T-helper 2 cell treated with Interferon-gamma antibody and Interleukin-4, amounts not matched to agents 100 ng/mL and 5 ng/mL, for 36 hours (primary cell): ENCODE measurements around the gene ARHGAP31. TPM values are rescaled to one million over a fixed set of nuclear protein-coding genes. Genes with fewer than 3 reads are reported as not detected.

Source experiments
- intact Hi-C: fragments of 100-400 bp; cut with micrococcal nuclease; formaldehyde crosslinking; loops from one replicate; pipeline ENCODE4 v1.15.1; 2023
- total RNA-seq: library from RNA; stranded (reverse); gene quantifications from 2 replicates; pipeline ENCODE4 v1.2.3, GENCODE V29; 2022

ARHGAP31 gene
- total RNA-seq, 1 donor from 2014 or later, result 2.7 TPM

- intact Hi-C loops, result no loop called here
Observed at GRCh38 chr3:119428538-119428937, 134.4 kb downstream of the ARHGAP31 start.

- intact Hi-C loops, result no loop called here
Observed at GRCh38 chr3:119433613-119434325, 139.6 kb downstream of the ARHGAP31 start.

GRCh38 chr3:119434703-119435102 lies 140.5 kb downstream of the ARHGAP31 start:
- intact Hi-C loops, result no loop called here

- intact Hi-C loops, result no loop called here
Observed at GRCh38 chr3:119436977-119437376, 142.8 kb downstream of the ARHGAP31 start.

GRCh38 chr3:119437691-119438258 lies 143.6 kb downstream of the ARHGAP31 start:
- intact Hi-C loops, result no loop called here

GRCh38 chr3:119443179-119443578 lies 149.0 kb downstream of the ARHGAP31 start:
- intact Hi-C loops, result no loop called here

GRCh38 chr3:119444590-119444989 lies 150.4 kb downstream of the ARHGAP31 start:
- intact Hi-C loops, result no loop called here

- intact Hi-C loops, result no loop called here
Observed at GRCh38 chr3:119453822-119454221, 159.6 kb downstream of the ARHGAP31 start.

- intact Hi-C loops, result no loop called here
Observed at GRCh38 chr3:119456469-119456868, 162.3 kb downstream of the ARHGAP31 start.

- intact Hi-C loops, result no loop called here
Observed at GRCh38 chr3:119457246-119457645, 163.1 kb downstream of the ARHGAP31 start.

GRCh38 chr3:119463171-119464169 lies 169.3 kb downstream of the ARHGAP31 start, which contains the start of gene TMEM39A:
TSS of gene TMEM39A (minus strand) at chr3:119463615. CDS start at chr3:119462074, 1,541 bp downstream.
- intact Hi-C loops, result loop anchor here (1.0 to 2.0 kb wide), 9 partner anchors 35 to 237 kb away; partner anchors contain the start of genes ARHGAP31, CD80, COX17 and TIMMDC1

GRCh38 chr3:119468041-119468440 lies 173.9 kb downstream of the ARHGAP31 start:
- intact Hi-C loops, result loop anchor here (1.0 kb wide), 2 partner anchors 171 to 627 kb away; no protein-coding TSS in a partner anchor

- intact Hi-C loops, result loop anchor here (1.0 kb wide), 1 partner anchor 29 kb away; the partner anchor contains the start of gene TIMMDC1
Observed at GRCh38 chr3:119469418-119470189, 175.4 kb downstream of the ARHGAP31 start.

Other genes starting within 250 kb of the ARHGAP31 start
- gene TEX55, start 148.2 kb upstream of the ARHGAP31 start, total RNA-seq, result not detected in 2 replicates
- not detected in 2 replicates for gene UPK1B, start 120.8 kb upstream of the ARHGAP31 start, total RNA-seq
- gene B4GALT4, start 53.5 kb upstream of the ARHGAP31 start, total RNA-seq, result 14.7 and 16.8 TPM in 2 replicates
- gene TMEM39A, start 169.2 kb downstream of the ARHGAP31 start, total RNA-seq, result 43.7 and 48.3 TPM in 2 replicates
- 28.1 and 29.5 TPM in 2 replicates for gene POGLUT1, start 174.6 kb downstream of the ARHGAP31 start, total RNA-seq
- 66.1 and 68.1 TPM in 2 replicates for gene TIMMDC1, start 204.2 kb downstream of the ARHGAP31 start, total RNA-seq